ENCODE data around the gene ETS1. TPM values are rescaled to one million over a fixed set of nuclear protein-coding genes. Genes with fewer than 3 reads are reported as not detected.

The ETS1 gene
- total RNA-seq, 2 experiments from 2014 or later, result 579 to 590 TPM

DNA sequence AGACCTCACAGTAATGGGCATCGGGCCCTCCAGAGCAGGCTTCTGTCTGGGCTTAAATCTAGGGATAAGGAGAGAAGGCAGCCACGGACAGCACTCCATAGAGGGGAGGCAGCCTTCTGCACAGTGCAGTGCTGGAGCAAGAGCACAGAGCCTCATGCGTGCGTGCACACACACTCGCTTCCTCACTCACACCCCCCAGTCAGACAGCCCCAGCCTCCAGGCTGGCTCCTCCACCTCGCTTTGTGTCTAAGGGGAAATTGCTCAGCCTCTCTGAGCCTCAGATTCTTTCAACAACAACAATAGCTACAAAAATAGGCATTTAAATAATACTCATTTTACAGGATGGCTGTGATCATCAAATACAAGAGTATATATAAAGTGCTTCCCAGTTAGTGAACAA, 26.7 kb upstream of the ETS1 start:
- peaks cover 62% of the 10 kb centered on the region for H3K4me1 Mint-ChIP-seq (ENCODE audit: low read depth)
- H3K27ac ChIP-seq (ENCODE audit: low read depth in 1 of 2, low read length in 2 of 2), result no peak overlapping the region

DNA sequence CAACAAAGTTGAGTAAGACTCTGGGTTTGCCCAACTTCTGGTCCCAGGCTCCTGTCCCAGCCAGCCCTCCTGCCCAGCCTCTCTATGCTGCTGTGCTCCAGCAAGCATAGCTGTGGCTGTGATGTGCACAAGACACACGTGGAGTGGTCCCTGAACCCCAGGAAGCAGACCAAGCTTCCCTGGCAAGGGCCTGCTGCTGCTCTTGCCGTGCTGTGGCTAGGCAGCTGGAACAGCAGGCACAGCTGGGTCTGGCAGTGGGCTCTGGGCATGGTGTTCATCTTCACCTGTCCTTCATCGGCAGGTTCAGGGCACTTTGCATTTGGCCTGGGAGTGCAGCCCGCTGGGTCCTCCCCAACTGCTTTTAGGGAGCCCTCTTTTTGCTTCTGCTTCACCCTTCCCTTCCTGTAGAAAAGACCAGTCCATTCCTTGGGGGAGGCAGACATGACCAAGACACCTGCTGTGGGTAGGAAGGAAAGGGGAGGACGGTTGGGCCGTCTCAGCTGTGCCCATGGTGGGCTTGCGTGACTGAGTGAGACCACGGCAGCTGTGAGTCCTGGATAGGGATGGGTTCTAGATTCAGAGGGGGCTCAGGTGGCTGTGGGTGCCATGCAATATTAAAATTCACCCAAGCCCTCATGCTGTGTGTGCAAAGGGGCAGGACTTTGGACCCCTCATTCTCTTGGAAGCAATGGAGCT, 26.1 kb upstream of the ETS1 start:
- Histone ChIP-seq H3K4me3 (ENCODE audit: low read length) (no peak overlapping the region), H3K27me3 (ENCODE audit: control insufficient read depth in 1 of 2, insufficient read depth in 2 of 2, low read length in 2 of 2) (no peaks in the 10 kb centered on the region), H3K9me3 (ENCODE audit: control insufficient read depth in 1 of 2, insufficient read depth in 1 of 2, low read length in 2 of 2) (no peaks in the 10 kb centered on the region), H3K4me1 (ENCODE audit: insufficient read depth, low read length) (peaks cover 33% of the 10 kb centered on the region), H3K36me3 (ENCODE audit: insufficient read depth, low read length) (no peaks in the 10 kb centered on the region), H3K27ac (ENCODE audit: low read depth in 1 of 2, low read length in 2 of 2) (no peak overlapping the region)
- Mint-ChIP-seq H3K27ac (no peak overlapping the region), H3K4me1 (ENCODE audit: low read depth) (peaks cover 62% of the 10 kb centered on the region), H3K36me3 (ENCODE audit: low read depth) (no peaks in the 10 kb centered on the region), H3K9me3 (no peaks in the 10 kb centered on the region), H3K27me3 (no peaks in the 10 kb centered on the region), H3K4me3 (no peak overlapping the region)
- no peak for ATAC-seq (ENCODE audit: poor library complexity)
- ChIA-PET POLR2A (interaction anchor here (0.9 to 9.1 kb wide), 4 partner anchors 11 to 90 kb away, joined by 3 to 97 read pairs (median 3); no protein-coding TSS in a partner anchor), CTCF (interaction anchor here (1.5 kb wide), 1 partner anchor 13 kb away, joined by 3 read pairs; no protein-coding TSS in a partner anchor)
- intact Hi-C loops (cut with DNase I, micrococcal nuclease), result no loop called here
- TF ChIP-seq, protein P1, sequence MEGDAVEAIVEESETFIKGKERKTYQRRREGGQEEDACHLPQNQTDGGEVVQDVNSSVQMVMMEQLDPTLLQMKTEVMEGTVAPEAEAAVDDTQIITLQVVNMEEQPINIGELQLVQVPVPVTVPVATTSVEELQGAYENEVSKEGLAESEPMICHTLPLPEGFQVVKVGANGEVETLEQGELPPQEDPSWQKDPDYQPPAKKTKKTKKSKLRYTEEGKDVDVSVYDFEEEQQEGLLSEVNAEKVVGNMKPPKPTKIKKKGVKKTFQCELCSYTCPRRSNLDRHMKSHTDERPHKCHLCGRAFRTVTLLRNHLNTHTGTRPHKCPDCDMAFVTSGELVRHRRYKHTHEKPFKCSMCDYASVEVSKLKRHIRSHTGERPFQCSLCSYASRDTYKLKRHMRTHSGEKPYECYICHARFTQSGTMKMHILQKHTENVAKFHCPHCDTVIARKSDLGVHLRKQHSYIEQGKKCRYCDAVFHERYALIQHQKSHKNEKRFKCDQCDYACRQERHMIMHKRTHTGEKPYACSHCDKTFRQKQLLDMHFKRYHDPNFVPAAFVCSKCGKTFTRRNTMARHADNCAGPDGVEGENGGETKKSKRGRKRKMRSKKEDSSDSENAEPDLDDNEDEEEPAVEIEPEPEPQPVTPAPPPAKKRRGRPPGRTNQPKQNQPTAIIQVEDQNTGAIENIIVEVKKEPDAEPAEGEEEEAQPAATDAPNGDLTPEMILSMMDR (IDR thresholded peaks at IDR 0.05), result no peak
- no peak for DNase-seq

More for the DNA sequence above, 26.7 kb upstream of the ETS1 start:
- no peak overlapping the region for H3K4me3 ChIP-seq (ENCODE audit: low read length)
- TF ChIP-seq, protein P1 (IDR thresholded peaks at IDR 0.05), result no peak
- H3K36me3 ChIP-seq (ENCODE audit: insufficient read depth, low read length), result no peaks in the 10 kb centered on the region
- DNase-seq (peak in 1 of 14 experiments; percentile 39), ATAC-seq (ENCODE audit: poor library complexity) (no peak)
- ChIA-PET POLR2A (interaction anchor here (0.9 to 9.1 kb wide), 3 partner anchors 10 to 91 kb away, joined by 3 to 97 read pairs (median 3); no protein-coding TSS in a partner anchor), CTCF (no interaction called here)
- H3K4me1 ChIP-seq (ENCODE audit: insufficient read depth, low read length), result peaks cover 29% of the 10 kb centered on the region
- H3K27me3 Mint-ChIP-seq, result no peaks in the 10 kb centered on the region
- H3K9me3 ChIP-seq (ENCODE audit: control insufficient read depth in 1 of 2, insufficient read depth in 1 of 2, low read length in 2 of 2), result no peaks in the 10 kb centered on the region
- H3K36me3 Mint-ChIP-seq (ENCODE audit: low read depth), result no peaks in the 10 kb centered on the region
- H3K27me3 ChIP-seq (ENCODE audit: control insufficient read depth in 1 of 2, insufficient read depth in 2 of 2, low read length in 2 of 2), result no peaks in the 10 kb centered on the region
- H3K9me3 Mint-ChIP-seq, result no peaks in the 10 kb centered on the region
- H3K27ac Mint-ChIP-seq, result peak overlapping the region; percentile 68
- intact Hi-C loops (cut with DNase I, micrococcal nuclease), result no loop called here
- H3K4me3 Mint-ChIP-seq, result no peak overlapping the region

DNA sequence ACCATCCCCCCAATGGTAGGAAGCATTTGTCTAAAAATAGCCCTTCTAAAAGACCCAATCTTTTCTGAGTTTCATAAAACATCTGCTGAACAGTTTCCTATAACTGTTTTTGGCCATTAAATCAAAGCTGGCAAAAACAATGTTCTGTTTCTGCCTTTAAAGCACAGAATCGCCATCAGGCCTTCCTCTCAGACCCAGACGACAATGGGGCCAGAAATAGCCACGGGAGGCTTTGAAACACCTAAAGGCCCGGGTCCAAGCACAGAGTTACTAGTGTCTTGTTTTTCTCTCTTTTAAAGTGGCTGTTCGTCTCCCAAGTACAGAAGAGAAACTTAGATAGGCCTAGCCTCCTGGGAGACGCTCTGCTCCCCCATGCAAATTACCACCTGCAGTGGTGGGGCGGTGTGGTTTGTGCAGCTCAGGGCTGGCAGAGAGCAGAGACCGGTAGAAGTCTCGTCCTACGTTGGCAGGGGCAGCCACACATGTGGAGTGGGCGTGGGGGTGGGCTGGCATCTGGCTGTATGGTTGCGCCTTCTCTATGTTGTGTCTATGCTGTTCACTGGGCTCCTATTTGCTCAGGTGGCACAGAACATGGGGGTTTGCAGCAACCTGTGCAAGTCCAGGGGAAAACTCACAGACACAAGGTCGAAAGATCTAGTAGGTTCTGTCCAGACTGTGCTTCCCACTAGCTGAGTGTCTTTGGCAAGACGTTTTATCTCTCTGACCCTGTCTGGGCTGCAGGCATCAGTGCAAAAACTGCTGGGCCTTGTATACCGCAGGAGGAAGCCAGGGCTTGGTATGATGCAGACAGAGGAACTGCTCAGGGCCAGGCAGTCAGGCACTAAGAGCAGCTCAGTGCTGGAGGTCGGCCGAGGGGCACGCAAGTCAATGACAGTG, 23.6 kb upstream of the ETS1 start:
- Histone ChIP-seq H3K27me3 (ENCODE audit: control insufficient read depth in 1 of 2, insufficient read depth in 2 of 2, low read length in 2 of 2) (no peaks in the 10 kb centered on the region), H3K36me3 (ENCODE audit: insufficient read depth, low read length) (no peaks in the 10 kb centered on the region), H3K4me1 (ENCODE audit: insufficient read depth, low read length) (peaks cover 42% of the 10 kb centered on the region), H3K4me3 (ENCODE audit: low read length) (peak overlapping the region; percentile 12), H3K27ac (ENCODE audit: low read depth in 1 of 2, low read length in 2 of 2) (peak overlapping the region; percentile 51 to 82), H3K9me3 (ENCODE audit: control insufficient read depth in 1 of 2, insufficient read depth in 1 of 2, low read length in 2 of 2) (no peaks in the 10 kb centered on the region)
- peak; percentile 45 to 80 (median 66) for DNase-seq
- Mint-ChIP-seq H3K9me3 (no peaks in the 10 kb centered on the region), H3K36me3 (ENCODE audit: low read depth) (no peaks in the 10 kb centered on the region), H3K27ac (peak overlapping the region; percentile 95), H3K4me1 (ENCODE audit: low read depth) (peaks cover 78% of the 10 kb centered on the region), H3K4me3 (peak overlapping the region; percentile 75), H3K27me3 (no peaks in the 10 kb centered on the region)
- POLR2A ChIA-PET, result interaction anchor here (0.6 to 9.1 kb wide), 18 partner anchors 9 to 312 kb away, joined by 3 to 97 read pairs (median 4); no protein-coding TSS in a partner anchor
- intact Hi-C loops (cut with DNase I, micrococcal nuclease), result loop anchor here in 1 of 2 experiments (2.0 kb wide), 1 partner anchor 14 kb away; no protein-coding TSS in a partner anchor
- ATAC-seq (ENCODE audit: poor library complexity), result peak; percentile 90
- CTCF ChIA-PET, result interaction anchor here (0.6 to 1.8 kb wide), 4 partner anchors 12 to 986 kb away, joined by 3 to 6 read pairs (median 4); no protein-coding TSS in a partner anchor
- TF ChIP-seq, protein P1 (IDR thresholded peaks at IDR 0.05), result no peak
